HEK293 (cell line): Measurements from ENCODE around the gene PPARD.
A peak's percentile ranks its signal among the peaks of the same experiment; 100 is the strongest.

Source experiments
- ELK4 ChIP-seq: IDR thresholded peaks from 2 replicates; pipeline ENCODE4 v1.6.1; 2011; ENCODE audit warnings: mild to moderate bottlenecking, low read depth, low read length, borderline replicate concordance
- GFI1B ChIP-seq: fragments of 450-650 bp; formaldehyde crosslinking; IDR thresholded peaks from 2 replicates; pipeline ENCODE4 v1.5.1; 2016; ENCODE audit warnings: missing biosample characterization, missing genetic modification characterization
- KLF16 ChIP-seq: fragments of 450-650 bp; formaldehyde crosslinking; IDR thresholded peaks from 2 replicates; pipeline ENCODE4 v1.5.1; 2017; ENCODE audit warnings: missing biosample characterization, missing genetic modification characterization
- PBX3 ChIP-seq: sonication (generic); formaldehyde crosslinking; IDR thresholded peaks from 2 replicates; pipeline ENCODE4 v1.8.1; 2022; ENCODE audit warnings: mild to moderate bottlenecking, moderate library complexity, missing genetic modification reagents
- PRDM1 ChIP-seq: fragments of 450-650 bp; formaldehyde crosslinking; IDR thresholded peaks from 2 replicates; pipeline ENCODE4; 2016; ENCODE audit warnings: missing biosample characterization, missing genetic modification characterization
- PRDM10 ChIP-seq: fragments of 450-650 bp; formaldehyde crosslinking; IDR thresholded peaks from 2 replicates; pipeline ENCODE4 v1.5.1; 2016; ENCODE audit warnings: missing biosample characterization, missing genetic modification characterization
- PRDM2 ChIP-seq: fragments of 450-650 bp; formaldehyde crosslinking; IDR thresholded peaks from 2 replicates; pipeline ENCODE4 v1.5.1; 2016; ENCODE audit warnings: missing biosample characterization, missing genetic modification characterization, borderline replicate concordance
- ZBTB10 ChIP-seq: fragments of 450-650 bp; formaldehyde crosslinking; IDR thresholded peaks from 2 replicates; pipeline ENCODE4 v1.5.1; 2016; ENCODE audit warnings: missing biosample characterization, missing genetic modification characterization
- ZFP41 ChIP-seq: fragments of 450-650 bp; formaldehyde crosslinking; IDR thresholded peaks from 2 replicates; pipeline ENCODE4 v1.5.1; 2016; ENCODE audit warnings: missing biosample characterization, missing genetic modification characterization, borderline replicate concordance
- ZNF239 ChIP-seq: fragments of 450-650 bp; formaldehyde crosslinking; IDR thresholded peaks from 2 replicates; pipeline ENCODE4 v1.5.1; 2016; ENCODE audit warnings: missing biosample characterization, missing genetic modification characterization
- ZNF366 ChIP-seq: fragments of 450-650 bp; formaldehyde crosslinking; conservative IDR thresholded peaks from 2 replicates; pipeline ENCODE4 v1.5.1; 2016; ENCODE audit warnings: missing biosample characterization, missing genetic modification characterization
- ZNF391 ChIP-seq: fragments of 450-650 bp; formaldehyde crosslinking; IDR thresholded peaks from 2 replicates; pipeline ENCODE4 v1.5.1; 2016; ENCODE audit warnings: low read depth, missing biosample characterization, missing genetic modification characterization, borderline replicate concordance
- ZNF549 ChIP-seq: fragments of 450-650 bp; IDR thresholded peaks from 2 replicates; pipeline ENCODE4 v1.5.1; 2018; ENCODE audit warnings: missing biosample characterization, missing genetic modification characterization, mild to moderate bottlenecking, inconsistent platforms, moderate library complexity
- ZNF555 ChIP-seq: fragments of 450-650 bp; formaldehyde crosslinking; conservative IDR thresholded peaks from 2 replicates; pipeline ENCODE4 v1.5.1; 2017; ENCODE audit warnings: missing biosample characterization, mild to moderate bottlenecking, missing genetic modification characterization, inconsistent platforms
- ZNF558 ChIP-seq: fragments of 450-650 bp; formaldehyde crosslinking; IDR thresholded peaks from 2 replicates; pipeline ENCODE4 v1.5.1; 2016; ENCODE audit warnings: missing biosample characterization, missing genetic modification characterization
- ZNF610 ChIP-seq: fragments of 450-650 bp; formaldehyde crosslinking; IDR thresholded peaks from 2 replicates; pipeline ENCODE4 v1.5.1; 2016; ENCODE audit warnings: missing biosample characterization, missing genetic modification characterization, borderline replicate concordance
- ZNF639 ChIP-seq: fragments of 450-650 bp; formaldehyde crosslinking; IDR thresholded peaks from 2 replicates; pipeline ENCODE4 v1.5.1; 2016; ENCODE audit warnings: missing biosample characterization, missing genetic modification characterization
- ZNF777 ChIP-seq: fragments of 450-650 bp; formaldehyde crosslinking; IDR thresholded peaks from 2 replicates; pipeline ENCODE4 v1.5.1; 2017; ENCODE audit warnings: missing biosample characterization, missing genetic modification characterization, borderline replicate concordance
- ZSCAN23 ChIP-seq: fragments of 450-650 bp; formaldehyde crosslinking; IDR thresholded peaks from 2 replicates; pipeline ENCODE4 v1.5.1; 2016; ENCODE audit warnings: missing biosample characterization, missing genetic modification characterization
- ZSCAN4 ChIP-seq: fragments of 450-650 bp; formaldehyde crosslinking; IDR thresholded peaks from 2 replicates; pipeline ENCODE4 v1.5.1; 2017; ENCODE audit warnings: missing biosample characterization, missing genetic modification characterization

Gene PPARD

GRCh38 chr6:35342258-35343091, at the start of gene PPARD (continued):
- TF ChIP-seq PBX3 (CRISPR knock-in tag) = peak; percentile 77; the same call in 1 of the 2 replicates
- TF ChIP-seq KLF16 = peak; percentile 50; the same call in 1 of the 2 replicates
- no peak for TF ChIP-seq GFI1B
- TF ChIP-seq ZFP41 (tag by site-specific recombination) = no peak
- TF ChIP-seq ZNF639 = no peak
- no peak; the same call in 1 of the 2 replicates for TF ChIP-seq ZNF391 (tag by site-specific recombination)
- TF ChIP-seq PRDM2 (tag by site-specific recombination) = no peak
- no peak for TF ChIP-seq ZNF610 (tag by site-specific recombination)
- no peak for TF ChIP-seq ZNF549
- no peak for TF ChIP-seq ZNF366
- TF ChIP-seq ZSCAN4 (tag by site-specific recombination) = no peak
- TF ChIP-seq ZNF555 = no peak
- TF ChIP-seq ZNF558 = no peak
- TF ChIP-seq ELK4 = no peak; the same call in 1 of the 2 replicates
- TF ChIP-seq ZNF239 (tag by site-specific recombination) = no peak
- TF ChIP-seq PRDM10 (tag by site-specific recombination) = no peak
- TF ChIP-seq ZBTB10 (tag by site-specific recombination) = no peak
- TF ChIP-seq ZSCAN23 (tag by site-specific recombination) = no peak
- TF ChIP-seq ZNF777 = no peak; the same call in 1 of the 2 replicates
- no peak for TF ChIP-seq PRDM1 (tag by site-specific recombination)
